ENCODE measurements around the gene NDUFS7.

The NDUFS7 gene

GRCh38 chr19:1432507-1432887 lies 48.8 kb downstream of the NDUFS7 start:
- no peak overlapping the region for H3K4me3 ChIP-seq (ENCODE audit: control insufficient read depth, low read depth, low read length)
- no peak for DNase-seq (ENCODE audit: low read depth)
- no peak for TF ChIP-seq CTCF (IDR thresholded peaks at IDR 0.05; ENCODE audit: control insufficient read depth, insufficient read depth, low read depth, low read length, missing control alignments)

GRCh38 chr19:1433119-1434039 lies 49.7 kb downstream of the NDUFS7 start:
- no peak for TF ChIP-seq CTCF (IDR thresholded peaks at IDR 0.05; ENCODE audit: control insufficient read depth, insufficient read depth, low read depth, low read length, missing control alignments)
- DNase-seq (ENCODE audit: low read depth), result no peak
- H3K4me3 ChIP-seq (ENCODE audit: control insufficient read depth, low read depth, low read length), result no peak overlapping the region

- DNase-seq (ENCODE audit: low read depth), result no peak
- no peak overlapping the region for H3K4me3 ChIP-seq (ENCODE audit: control insufficient read depth, low read depth, low read length)
- no peak for TF ChIP-seq CTCF (IDR thresholded peaks at IDR 0.05; ENCODE audit: control insufficient read depth, insufficient read depth, low read depth, low read length, missing control alignments)
Observed at GRCh38 chr19:1434040-1434366, 50.3 kb downstream of the NDUFS7 start.

- TF ChIP-seq CTCF (IDR thresholded peaks at IDR 0.05; ENCODE audit: control insufficient read depth, insufficient read depth, low read depth, low read length, missing control alignments), result no peak
- no peak overlapping the region for H3K4me3 ChIP-seq (ENCODE audit: control insufficient read depth, low read depth, low read length)
- DNase-seq (ENCODE audit: low read depth), result no peak
Observed at GRCh38 chr19:1434577-1435060, 50.9 kb downstream of the NDUFS7 start.

- no peak overlapping the region for H3K4me3 ChIP-seq (ENCODE audit: control insufficient read depth, low read depth, low read length)
- no peak for TF ChIP-seq CTCF (IDR thresholded peaks at IDR 0.05; ENCODE audit: control insufficient read depth, insufficient read depth, low read depth, low read length, missing control alignments)
- DNase-seq (ENCODE audit: low read depth), result no peak
Observed at GRCh38 chr19:1435378-1435989, 51.8 kb downstream of the NDUFS7 start.

GRCh38 chr19:1437609-1438008 lies 53.9 kb downstream of the NDUFS7 start:
- no peak overlapping the region for H3K4me3 ChIP-seq (ENCODE audit: control insufficient read depth, low read depth, low read length)
- DNase-seq (ENCODE audit: low read depth), result no peak
- TF ChIP-seq CTCF (IDR thresholded peaks at IDR 0.05; ENCODE audit: control insufficient read depth, insufficient read depth, low read depth, low read length, missing control alignments), result no peak

Data from AG09309 (cell line).